Measurements from ENCODE around the gene SLIT3.

- no peak for TF ChIP-seq CTCF (IDR thresholded peaks at IDR 0.05; ENCODE audit: low read depth, low read length, poor library complexity, severe bottlenecking)
- TF ChIP-seq EZH2phosphoT487 (IDR thresholded peaks at IDR 0.05; ENCODE audit: borderline replicate concordance, low read length): no peak
Measured at GRCh38 chr5:168807287-168807686, 493.7 kb downstream of the SLIT3 start.

Measured in DOHH2 (cell line).